HG03442 (cell line): ENCODE measurements around the gene EPHA8.

Experiments used
- ATAC-seq: cut with Tn5 transposase; IDR thresholded peaks from one replicate; pipeline ENCODE4 v1.9.1; 2021; ENCODE audit warnings: mild to moderate bottlenecking, moderate library complexity; ENCODE audit not compliant: unreplicated experiment

Gene EPHA8

GRCh38 chr1:22588899-22589422, 25.7 kb downstream of the EPHA8 start:
- ATAC-seq: no peak

GRCh38 chr1:22591576-22591975, 28.3 kb downstream of the EPHA8 start:
- ATAC-seq: no peak

GRCh38 chr1:22592051-22592450, 28.8 kb downstream of the EPHA8 start:
- ATAC-seq: no peak

- ATAC-seq: no peak
Measured at GRCh38 chr1:22592919-22593790, 29.9 kb downstream of the EPHA8 start.

- no peak for ATAC-seq
Measured at GRCh38 chr1:22594396-22594795, 31.1 kb downstream of the EPHA8 start.

GRCh38 chr1:22595108-22595507, 31.8 kb downstream of the EPHA8 start:
- no peak for ATAC-seq

- ATAC-seq: no peak
Measured at GRCh38 chr1:22597301-22597965, 34.1 kb downstream of the EPHA8 start.

GRCh38 chr1:22597996-22598395, 34.7 kb downstream of the EPHA8 start:
- no peak for ATAC-seq

GRCh38 chr1:22598736-22599135, 35.4 kb downstream of the EPHA8 start:
- no peak for ATAC-seq

GRCh38 chr1:22600071-22600816, 37.0 kb downstream of the EPHA8 start:
- ATAC-seq: no peak

GRCh38 chr1:22600817-22601605, 37.7 kb downstream of the EPHA8 start:
- ATAC-seq: no peak

GRCh38 chr1:22601610-22602009, 38.3 kb downstream of the EPHA8 start:
- no peak for ATAC-seq

GRCh38 chr1:22602060-22602740, 38.9 kb downstream of the EPHA8 start:
- no peak for ATAC-seq

- ATAC-seq: no peak
Measured at GRCh38 chr1:22606161-22606560, 42.9 kb downstream of the EPHA8 start.

- ATAC-seq: no peak
Measured at GRCh38 chr1:22607154-22607553, 43.9 kb downstream of the EPHA8 start.

GRCh38 chr1:22608361-22608760, 45.1 kb downstream of the EPHA8 start:
- ATAC-seq: no peak

GRCh38 chr1:22609291-22609690, 46.0 kb downstream of the EPHA8 start:
- no peak for ATAC-seq

- no peak for ATAC-seq
Measured at GRCh38 chr1:22611530-22611947, 48.2 kb downstream of the EPHA8 start.

- ATAC-seq: no peak
Measured at GRCh38 chr1:22612671-22613571, 49.6 kb downstream of the EPHA8 start.
